Trophoblast cell (in vitro differentiated cells and primary cell): Measurements from ENCODE around the gene RNF125.

Source experiments
- DNase-seq, 2 donors: peaks; one replicate each; pipeline ENCODE4 v3.0.0-alpha.2; 2016
- H2AFZ ChIP-seq: 2 replicates; pipeline ENCODE4 v1.6.1; 2013; ENCODE audit warnings: low read length, moderate library complexity, mild to moderate bottlenecking; ENCODE audit not compliant: insufficient read depth, poor library complexity
- H2AK5ac ChIP-seq: 2 replicates; pipeline ENCODE4 v1.6.1; 2013; ENCODE audit warnings: mild to moderate bottlenecking, low read length
- H2BK120ac ChIP-seq: 2 replicates; pipeline ENCODE4 v1.6.1; 2013; ENCODE audit warnings: low read length, mild to moderate bottlenecking, moderate library complexity; ENCODE audit not compliant: insufficient read depth, poor library complexity
- H2BK12ac ChIP-seq: 2 replicates; pipeline ENCODE4 v1.6.1; 2013; ENCODE audit warnings: mild to moderate bottlenecking, low read length, moderate library complexity
- H2BK5ac ChIP-seq: 2 replicates; pipeline ENCODE4 v1.6.1; 2013; ENCODE audit warnings: low read length, low read depth, moderate library complexity, mild to moderate bottlenecking; ENCODE audit not compliant: poor library complexity
- H3K14ac ChIP-seq: 2 replicates; pipeline ENCODE4 v1.6.1; 2013; ENCODE audit warnings: mild to moderate bottlenecking, low read length
- H3K18ac ChIP-seq: 2 replicates; pipeline ENCODE4 v1.6.1; 2013; ENCODE audit warnings: mild to moderate bottlenecking, low read length
- H3K23ac ChIP-seq: 2 replicates; pipeline ENCODE4 v1.6.1; 2013; ENCODE audit warnings: low read length
- H3K27ac ChIP-seq: 2 replicates; pipeline ENCODE4 v1.5.1; 2013; ENCODE audit warnings: low read depth, mild to moderate bottlenecking, inconsistent platforms, low read length, moderate library complexity
- H3K27me3 ChIP-seq: 2 replicates; pipeline ENCODE4 v1.6.1; 2013; ENCODE audit warnings: inconsistent platforms, mild to moderate bottlenecking, low read length, moderate library complexity; ENCODE audit not compliant: insufficient read depth
- H3K36me3 ChIP-seq, 2 experiments: 1 replicate in 1 of 2; 2 replicates in 1 of 2; pipeline ENCODE4 v1.6.1; 2013; ENCODE audit warnings: low read length in 2 of 2, mild to moderate bottlenecking in 2 of 2, moderate library complexity in 1 of 2; ENCODE audit not compliant: insufficient read depth in 2 of 2, control insufficient read depth in 1 of 2
- H3K4ac ChIP-seq: 2 replicates; pipeline ENCODE4 v1.6.1; 2013; ENCODE audit warnings: low read depth, mild to moderate bottlenecking, low read length, moderate library complexity
- H3K4me1 ChIP-seq, 2 experiments: 1 replicate in 1 of 2; 2 replicates in 1 of 2; pipeline ENCODE4 v1.6.1; 2013; ENCODE audit warnings: low read length in 2 of 2, mild to moderate bottlenecking in 2 of 2, moderate library complexity in 1 of 2; ENCODE audit not compliant: insufficient read depth in 2 of 2, control insufficient read depth in 1 of 2
- H3K4me2 ChIP-seq: 2 replicates; pipeline ENCODE4 v1.6.1; 2013; ENCODE audit warnings: inconsistent platforms, mild to moderate bottlenecking, low read length, moderate library complexity
- H3K4me3 ChIP-seq: 2 replicates; pipeline ENCODE4 v1.5.1; 2013; ENCODE audit warnings: mild to moderate bottlenecking, low read depth, low read length, inconsistent platforms
- H3K79me1 ChIP-seq: one replicate; pipeline ENCODE4 v1.6.1; 2013; ENCODE audit warnings: low read length
- H3K79me2 ChIP-seq: 2 replicates; pipeline ENCODE4 v1.6.1; 2013; ENCODE audit warnings: low read length, mild to moderate bottlenecking; ENCODE audit not compliant: control insufficient read depth, insufficient read depth, poor library complexity
- H3K9ac ChIP-seq: 2 replicates; pipeline ENCODE4 v1.6.1; 2013; ENCODE audit warnings: mild to moderate bottlenecking, low read length
- H3K9me3 ChIP-seq: 2 replicates; pipeline ENCODE4 v1.6.1; 2013; ENCODE audit warnings: low read depth, mild to moderate bottlenecking, control low read depth, inconsistent platforms, low read length; ENCODE audit not compliant: insufficient read depth
- H4K12ac ChIP-seq: 2 replicates; pipeline ENCODE4 v1.6.1; 2013; ENCODE audit warnings: low read depth, mild to moderate bottlenecking, low read length, moderate library complexity
- H4K8ac ChIP-seq: 2 replicates; pipeline ENCODE4 v1.6.1; 2013; ENCODE audit warnings: low read depth, mild to moderate bottlenecking, low read length, moderate library complexity
- H4K91ac ChIP-seq: one replicate; pipeline ENCODE4 v1.6.1; 2013; ENCODE audit warnings: low read depth, mild to moderate bottlenecking, low read length, moderate library complexity
- WGBS: extraction: QIAGEN DNeasy Blood & Tissue Kit; methylation state at CpG from one replicate; pipeline ENCODE4 v1.1.7; 2013; ENCODE audit warnings: missing lambda C conversion rate; ENCODE audit not compliant: insufficient read length, insufficient coverage; ENCODE audit errors: extremely low coverage; 5-methylcytosine and 5-hydroxymethylcytosine counted together

RNF125 gene

DNA sequence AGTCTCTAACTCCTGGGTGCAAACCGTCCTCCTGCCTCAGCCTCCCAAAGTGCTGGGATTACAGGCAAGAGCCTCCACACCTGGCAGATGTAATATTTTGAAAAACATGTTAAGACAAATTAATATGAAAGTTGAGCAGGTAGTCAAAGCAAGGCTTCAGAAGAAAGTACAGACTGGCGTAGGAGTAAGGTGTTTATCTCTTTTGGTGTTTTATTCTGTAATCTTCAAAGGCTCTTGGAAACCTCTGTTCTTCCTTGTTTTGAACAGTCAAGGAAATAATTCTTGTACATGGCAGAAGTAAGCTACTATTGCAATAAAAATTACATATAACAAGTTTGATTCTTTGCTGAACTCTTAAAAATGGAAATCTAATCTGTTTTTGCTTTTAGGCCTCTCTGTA lies 78.3 kb downstream of the RNF125 start:
- no peaks in the 10 kb centered on the region for H3K4me1 ChIP-seq
- H4K12ac ChIP-seq = no peak overlapping the region
- no peak overlapping the region for H3K4me3 ChIP-seq
- H3K9me3 ChIP-seq = no peaks in the 10 kb centered on the region
- no peak overlapping the region for H2BK12ac ChIP-seq
- no peak overlapping the region for H3K4me2 ChIP-seq
- no CpG with 5 or more reads among the region's 2 CpGs for WGBS
- no peak overlapping the region for H2AK5ac ChIP-seq
- no peak overlapping the region for H4K8ac ChIP-seq
- no peak overlapping the region for H2BK120ac ChIP-seq
- no peak overlapping the region for H3K9ac ChIP-seq
- no peak overlapping the region for H2BK5ac ChIP-seq
- no peaks in the 10 kb centered on the region for H3K36me3 ChIP-seq
- no peak overlapping the region for H3K23ac ChIP-seq
- H3K14ac ChIP-seq = no peak overlapping the region
- H3K4ac ChIP-seq = no peak overlapping the region
- H3K27ac ChIP-seq = no peak overlapping the region
- H2AFZ ChIP-seq = no peak overlapping the region
- DNase-seq = no peak
- H3K79me1 ChIP-seq = peaks cover 10% of the 10 kb centered on the region
- H3K18ac ChIP-seq = no peak overlapping the region
- no peak overlapping the region for H4K91ac ChIP-seq
- H3K79me2 ChIP-seq = peaks cover 9% of the 10 kb centered on the region
- H3K27me3 ChIP-seq = no peaks in the 10 kb centered on the region

DNA sequence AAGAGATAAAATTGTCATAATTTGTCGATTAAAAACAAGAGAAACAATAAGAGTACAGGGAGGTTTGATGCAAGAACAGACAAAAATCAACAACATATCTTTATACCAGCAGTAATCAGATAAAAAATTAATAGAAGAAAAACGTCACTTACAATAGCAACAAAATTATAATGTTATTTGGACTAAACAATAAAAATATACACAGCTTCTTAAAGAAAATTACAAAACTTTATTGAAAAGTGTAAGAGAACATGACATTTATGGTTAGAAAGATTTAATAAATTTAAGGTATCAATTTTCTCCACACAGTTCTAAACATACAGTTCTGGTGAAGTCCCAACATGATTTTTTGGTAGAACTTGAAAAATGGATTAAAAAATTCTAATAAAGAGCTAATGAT lies 85.9 kb downstream of the RNF125 start:
- Histone ChIP-seq H2AFZ (no peak overlapping the region), H2AK5ac (no peak overlapping the region), H4K8ac (no peak overlapping the region), H3K79me1 (no peaks in the 10 kb centered on the region), H3K18ac (no peak overlapping the region), H2BK12ac (no peak overlapping the region), H4K12ac (no peak overlapping the region), H3K9me3 (no peaks in the 10 kb centered on the region), H3K36me3 (no peaks in the 10 kb centered on the region), H2BK5ac (no peak overlapping the region), H3K27ac (no peak overlapping the region), H3K4ac (no peak overlapping the region), H3K27me3 (no peaks in the 10 kb centered on the region), H3K79me2 (no peaks in the 10 kb centered on the region), H4K91ac (no peak overlapping the region), H3K9ac (no peak overlapping the region), H2BK120ac (no peak overlapping the region), H3K14ac (no peak overlapping the region), H3K4me2 (no peak overlapping the region), H3K4me3 (no peak overlapping the region), H3K23ac (no peak overlapping the region), H3K4me1 (no peaks in the 10 kb centered on the region)
- no CpG with 5 or more reads among the region's 2 CpGs for WGBS
- DNase-seq = no peak

DNA sequence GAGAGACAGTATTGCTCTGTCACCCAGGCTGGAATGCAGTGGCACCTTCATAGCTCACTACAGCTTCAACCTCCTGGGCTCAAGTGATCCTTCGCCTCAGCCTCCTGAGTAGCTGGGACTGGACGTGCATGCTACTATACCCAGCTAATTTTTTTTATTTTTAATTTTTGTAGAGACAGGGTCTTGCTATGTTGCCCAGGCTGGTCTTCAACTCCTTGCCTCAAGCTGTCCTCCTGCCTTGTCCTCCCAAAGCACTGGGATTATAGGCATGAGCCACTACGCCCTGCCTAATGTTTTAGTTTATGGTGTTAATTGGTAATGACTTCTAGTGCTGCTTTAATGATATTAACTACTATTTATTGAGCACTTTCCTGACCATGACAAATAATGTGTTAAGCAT lies 91.4 kb downstream of the RNF125 start:
- Histone ChIP-seq H2BK5ac (no peak overlapping the region), H2BK120ac (no peak overlapping the region), H4K8ac (no peak overlapping the region), H3K23ac (no peak overlapping the region), H4K91ac (no peak overlapping the region), H2AK5ac (no peak overlapping the region), H3K27me3 (no peaks in the 10 kb centered on the region), H3K4me1 (no peaks in the 10 kb centered on the region), H2AFZ (no peak overlapping the region), H3K18ac (no peak overlapping the region), H3K36me3 (peaks cover 0 to 2% of the 10 kb centered on the region in 2 experiments), H3K9me3 (no peaks in the 10 kb centered on the region), H3K79me1 (no peaks in the 10 kb centered on the region), H3K9ac (no peak overlapping the region), H3K4ac (no peak overlapping the region), H3K4me3 (no peak overlapping the region), H2BK12ac (no peak overlapping the region), H3K27ac (no peak overlapping the region), H3K79me2 (no peaks in the 10 kb centered on the region), H3K14ac (no peak overlapping the region), H4K12ac (no peak overlapping the region), H3K4me2 (no peak overlapping the region)
- no peak for DNase-seq
- WGBS = no CpG with 5 or more reads among the region's 3 CpGs

DNA sequence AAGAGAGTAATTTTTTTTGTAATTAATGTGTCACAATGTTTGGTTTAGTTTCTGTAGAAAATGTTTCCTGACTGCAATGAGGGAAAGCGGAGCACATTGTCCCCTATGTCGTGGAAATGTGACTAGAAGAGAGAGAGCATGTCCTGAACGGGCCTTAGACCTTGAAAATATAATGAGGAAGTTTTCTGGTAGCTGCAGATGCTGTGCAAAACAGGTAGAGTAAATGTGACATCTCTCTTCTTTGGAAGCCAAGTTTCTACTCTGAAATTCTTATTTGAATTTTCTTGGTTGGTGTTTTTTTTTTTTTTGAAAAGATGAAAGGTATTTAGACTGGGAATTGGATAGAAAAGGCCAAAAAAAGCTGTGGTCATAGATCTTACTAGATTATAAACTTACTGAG lies 93.1 kb downstream of the RNF125 start:
- no peak overlapping the region for H2BK5ac ChIP-seq
- H2BK120ac ChIP-seq = no peak overlapping the region
- WGBS = no CpG with 5 or more reads among the region's 3 CpGs
- H2AK5ac ChIP-seq = no peak overlapping the region
- no peak overlapping the region for H3K27ac ChIP-seq
- H3K23ac ChIP-seq = no peak overlapping the region
- H3K36me3 ChIP-seq = peaks cover 3 to 5% of the 10 kb centered on the region in 2 experiments
- no peaks in the 10 kb centered on the region for H3K9me3 ChIP-seq
- no peak overlapping the region for H3K18ac ChIP-seq
- H2AFZ ChIP-seq = no peak overlapping the region
- no peak overlapping the region for H3K14ac ChIP-seq
- H3K79me2 ChIP-seq = no peaks in the 10 kb centered on the region
- H3K4me3 ChIP-seq = no peak overlapping the region
- H4K91ac ChIP-seq = no peak overlapping the region
- no peak overlapping the region for H4K8ac ChIP-seq
- H3K4me1 ChIP-seq = no peaks in the 10 kb centered on the region
- DNase-seq = no peak
- no peaks in the 10 kb centered on the region for H3K79me1 ChIP-seq
- no peak overlapping the region for H3K4ac ChIP-seq
- H3K9ac ChIP-seq = no peak overlapping the region
- H4K12ac ChIP-seq = no peak overlapping the region
- no peak overlapping the region for H2BK12ac ChIP-seq
- no peak overlapping the region for H3K4me2 ChIP-seq
- no peaks in the 10 kb centered on the region for H3K27me3 ChIP-seq
